Testis (tissue), 3 donors: ENCODE measurements around the gene HMX1. TPM values are rescaled to one million over a fixed set of nuclear protein-coding genes. Genes with fewer than 3 reads are reported as not detected.

ENCODE experiments used
- DNase-seq: peaks from one replicate; pipeline ENCODE4 v3.0.0-alpha.2; 2019
- H3K27ac ChIP-seq, 2 donors: fragments of 200-600 bp; sonication (generic); one replicate each; pipeline ENCODE4 v1.5.1; 2019
- H3K27me3 ChIP-seq: fragments of 200-600 bp; sonication (generic); one replicate; pipeline ENCODE4 v1.5.1; 2019
- H3K36me3 ChIP-seq: fragments of 200-600 bp; sonication (generic); one replicate; pipeline ENCODE4 v1.5.1; 2017; ENCODE audit warnings: low read depth; ENCODE audit errors: missing control alignments
- H3K4me1 ChIP-seq: fragments of 200-600 bp; sonication (generic); one replicate; pipeline ENCODE4 v1.5.1; 2019
- H3K4me3 ChIP-seq, 2 donors: fragments of 200-600 bp; sonication (generic); one replicate each; pipeline ENCODE4 v1.5.1; 2017 to 2019
- H3K9me3 ChIP-seq: fragments of 200-600 bp; sonication (generic); one replicate; pipeline ENCODE4 v1.5.1; 2017
- POLR2A ChIP-seq: fragments of 450-650 bp; IDR thresholded peaks from one replicate; pipeline ENCODE4 v1.6.1; 2017; ENCODE audit warnings: antibody characterized with exemption, mild to moderate bottlenecking, moderate library complexity
- WGBS, 2 donors: methylation state at CpG; one replicate each; pipeline ENCODE4 v1.1.5; 2018; 5-methylcytosine and 5-hydroxymethylcytosine counted together
- intact Hi-C: fragments of 100-400 bp; cut with DNase I; formaldehyde crosslinking; loops from one replicate; pipeline ENCODE4 v1.15.1; 2023; ENCODE audit warnings: low total_unique reads
- polyA plus RNA-seq: library from polyadenylated mRNA; stranded (reverse); fragments of 350-450 nt; fragmentation: Illumina TruSeq; extraction: RNeasy Lipid Tissue Mini Kit (QIAGEN cat#74804); gene quantifications from one replicate; pipeline ENCODE4 v1.2.3, GENCODE V29; 2014; ENCODE audit warnings: low read depth, low replicate concordance; ENCODE audit not compliant: insufficient read depth
- total RNA-seq, 2 donors: library from RNA; depleted of rRNA; stranded (reverse); fragments of >200 nt; gene quantifications; one replicate each; pipeline ENCODE4 v1.2.3, GENCODE V29; 2016
- TF ChIP-seq, protein P1 (sequence below), 3 experiments: fragments of 450-650 bp in 2 of 3; fragments of 200-600 bp in 1 of 3; sonication (generic) in 1 of 3; IDR thresholded peaks; one replicate each; pipeline ENCODE4 v1.5.1; 2016 to 2019; ENCODE audit warnings: antibody characterized with exemption in 3 of 3, mild to moderate bottlenecking in 2 of 3, moderate library complexity in 1 of 3

The HMX1 gene
- total and polyA plus RNA-seq, 3 donors from 2014 or later, result 0.65 to 7.3 (median 4.2) TPM

DNA sequence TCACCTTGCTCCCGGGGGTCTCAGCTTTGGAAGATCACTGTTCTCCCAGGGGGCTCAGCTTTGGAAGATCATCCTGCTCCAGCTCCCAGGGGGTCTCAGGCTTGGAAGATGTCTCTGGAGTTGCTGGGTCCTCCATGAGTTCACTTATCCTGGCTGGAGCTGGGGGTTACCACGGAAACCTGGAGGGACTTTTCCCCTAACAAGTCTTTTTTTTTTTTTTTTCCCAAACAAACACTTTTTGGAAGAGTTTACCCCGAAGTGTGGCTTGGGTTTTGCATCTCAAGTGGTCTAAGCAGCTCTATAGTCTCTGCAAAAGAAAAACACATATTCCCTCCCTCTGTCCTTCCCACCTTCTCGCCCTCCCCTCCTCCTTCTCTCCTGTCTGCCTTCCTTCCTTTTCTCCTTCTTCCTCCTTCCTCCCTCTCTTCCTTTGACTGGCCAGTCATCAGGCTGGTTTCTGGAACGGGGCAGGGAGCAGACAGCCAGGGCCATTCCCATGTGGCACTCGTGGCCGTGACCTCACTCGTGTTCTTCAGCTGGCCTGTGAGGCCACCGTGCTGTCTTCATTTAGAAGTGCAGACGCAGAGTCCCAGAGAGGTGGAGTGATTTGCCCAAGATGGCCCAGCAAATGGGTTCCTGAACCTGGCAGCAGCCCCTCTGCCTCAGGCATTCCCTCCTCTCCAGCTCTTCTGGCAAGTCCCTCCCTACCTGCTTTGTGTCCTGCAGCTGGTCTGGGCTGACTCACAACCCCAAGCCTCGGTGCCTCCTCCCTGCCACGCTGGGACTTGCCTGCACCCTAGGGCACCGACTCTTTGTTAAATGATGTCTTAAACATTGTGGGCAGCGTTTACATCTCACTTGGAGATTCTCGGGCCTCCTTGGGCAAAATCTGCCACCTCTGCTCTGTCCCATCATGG lies 25.9 kb upstream of the HMX1 start:
- Histone ChIP-seq H3K27me3 (no peaks in the 10 kb centered on the region), H3K9me3 (no peaks in the 10 kb centered on the region), H3K4me1 (no peaks in the 10 kb centered on the region), H3K27ac (no peak overlapping the region), H3K36me3 (no peaks in the 10 kb centered on the region), H3K4me3 (no peak overlapping the region)
- no peak for DNase-seq
- WGBS, 2 donors, result 43 to 62% methylated on average over 15 of the region's 15 CpGs
- intact Hi-C loops, result no loop called here
- TF ChIP-seq POLR2A, result no peak
- TF ChIP-seq, protein P1, sequence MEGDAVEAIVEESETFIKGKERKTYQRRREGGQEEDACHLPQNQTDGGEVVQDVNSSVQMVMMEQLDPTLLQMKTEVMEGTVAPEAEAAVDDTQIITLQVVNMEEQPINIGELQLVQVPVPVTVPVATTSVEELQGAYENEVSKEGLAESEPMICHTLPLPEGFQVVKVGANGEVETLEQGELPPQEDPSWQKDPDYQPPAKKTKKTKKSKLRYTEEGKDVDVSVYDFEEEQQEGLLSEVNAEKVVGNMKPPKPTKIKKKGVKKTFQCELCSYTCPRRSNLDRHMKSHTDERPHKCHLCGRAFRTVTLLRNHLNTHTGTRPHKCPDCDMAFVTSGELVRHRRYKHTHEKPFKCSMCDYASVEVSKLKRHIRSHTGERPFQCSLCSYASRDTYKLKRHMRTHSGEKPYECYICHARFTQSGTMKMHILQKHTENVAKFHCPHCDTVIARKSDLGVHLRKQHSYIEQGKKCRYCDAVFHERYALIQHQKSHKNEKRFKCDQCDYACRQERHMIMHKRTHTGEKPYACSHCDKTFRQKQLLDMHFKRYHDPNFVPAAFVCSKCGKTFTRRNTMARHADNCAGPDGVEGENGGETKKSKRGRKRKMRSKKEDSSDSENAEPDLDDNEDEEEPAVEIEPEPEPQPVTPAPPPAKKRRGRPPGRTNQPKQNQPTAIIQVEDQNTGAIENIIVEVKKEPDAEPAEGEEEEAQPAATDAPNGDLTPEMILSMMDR (IDR thresholded peaks at IDR 0.05), result no peak

DNA sequence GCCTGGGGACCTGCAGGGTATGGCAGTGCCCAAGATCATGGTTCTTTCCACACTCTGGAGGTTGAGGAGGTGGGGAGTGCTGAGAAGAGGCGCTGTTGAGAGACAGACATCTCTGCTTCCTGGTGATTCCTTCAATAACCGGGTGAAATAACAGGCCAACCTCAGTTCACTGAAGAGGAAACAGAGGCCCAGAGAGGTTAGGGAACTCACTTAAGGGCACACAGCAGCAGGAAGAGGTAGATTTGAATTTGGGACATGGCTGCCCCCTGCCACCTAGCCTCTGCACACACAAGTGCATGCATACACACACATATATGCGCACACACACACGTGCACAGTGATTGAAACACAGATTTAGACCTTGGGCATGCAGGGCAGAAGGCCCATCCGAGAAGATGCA lies 24.9 kb upstream of the HMX1 start:
- H3K36me3 ChIP-seq, result no peaks in the 10 kb centered on the region
- no peak overlapping the region for H3K27ac ChIP-seq
- no peak for TF ChIP-seq POLR2A
- intact Hi-C loops, result no loop called here
- H3K27me3 ChIP-seq, result no peaks in the 10 kb centered on the region
- WGBS, 2 donors, result 59 to 62% methylated on average over 4 to 5 of the region's 5 CpGs
- H3K4me1 ChIP-seq, result no peaks in the 10 kb centered on the region
- H3K4me3 ChIP-seq, result no peak overlapping the region
- H3K9me3 ChIP-seq, result no peaks in the 10 kb centered on the region
- no peak for DNase-seq

DNA sequence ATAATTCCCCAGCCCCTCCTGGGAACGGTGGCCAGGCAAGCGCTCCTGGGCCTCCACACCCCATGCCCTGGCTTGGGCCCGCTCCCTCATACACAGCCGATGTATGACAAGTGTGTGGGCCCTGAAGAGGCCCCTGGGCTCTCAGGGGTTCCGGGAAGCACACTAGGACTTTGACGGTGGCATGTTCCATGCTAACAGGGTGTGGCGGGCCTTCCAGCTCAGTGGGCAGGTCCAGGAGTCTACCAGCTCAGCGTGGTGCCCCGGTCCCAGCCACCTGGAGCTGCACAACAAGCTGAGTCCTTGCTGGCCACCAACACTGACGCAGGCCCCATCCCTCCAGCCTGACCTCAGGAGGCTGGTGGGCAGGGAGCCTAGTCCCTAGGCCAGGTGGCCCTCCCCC lies 24.4 kb upstream of the HMX1 start:
- Histone ChIP-seq H3K36me3 (no peaks in the 10 kb centered on the region), H3K27me3 (no peaks in the 10 kb centered on the region), H3K4me3 (no peak overlapping the region), H3K27ac (no peak overlapping the region), H3K9me3 (no peaks in the 10 kb centered on the region), H3K4me1 (no peaks in the 10 kb centered on the region)
- TF ChIP-seq POLR2A, result no peak
- TF ChIP-seq, protein P1 (IDR thresholded peaks at IDR 0.05), result no peak
- DNase-seq, result no peak
- 82 to 96% methylated on average over 10 of the region's 10 CpGs for WGBS, 2 donors
- intact Hi-C loops, result no loop called here

DNA sequence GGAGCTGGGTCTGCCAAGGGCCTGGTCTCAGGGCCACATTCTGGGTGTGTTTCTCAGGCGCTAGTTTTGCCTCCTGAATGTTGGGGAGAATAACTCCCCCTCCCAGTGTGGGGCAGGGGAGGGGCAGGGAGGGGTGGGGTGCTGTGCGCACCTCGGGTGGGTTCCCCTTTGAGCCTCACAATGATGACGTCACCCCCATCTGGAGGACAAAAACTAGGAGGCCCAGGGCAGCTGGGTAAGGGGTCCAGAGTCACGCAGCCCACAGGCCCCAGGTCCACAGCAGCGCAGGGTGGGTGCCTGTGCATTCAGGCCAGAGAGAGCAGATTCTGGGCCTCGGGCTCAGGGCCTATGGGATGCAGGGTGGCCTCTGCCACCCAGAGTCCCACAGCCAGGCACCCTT lies 23.7 kb upstream of the HMX1 start:
- Histone ChIP-seq H3K36me3 (no peaks in the 10 kb centered on the region), H3K4me3 (no peak overlapping the region), H3K9me3 (no peaks in the 10 kb centered on the region), H3K4me1 (no peaks in the 10 kb centered on the region), H3K27ac (no peak overlapping the region), H3K27me3 (no peaks in the 10 kb centered on the region)
- TF ChIP-seq, protein P1 (IDR thresholded peaks at IDR 0.05), result no peak
- TF ChIP-seq POLR2A, result no peak
- WGBS, 2 donors, result 71 to 76% methylated on average over 6 to 7 of the region's 7 CpGs
- no peak for DNase-seq
- intact Hi-C loops, result no loop called here

- Histone ChIP-seq H3K4me3 (peak overlapping the region in 1 of 2 donors; percentile 48), H3K9me3 (no peaks in the 10 kb centered on the region), H3K36me3 (no peaks in the 10 kb centered on the region), H3K27ac (no peak overlapping the region), H3K4me1 (no peaks in the 10 kb centered on the region), H3K27me3 (no peaks in the 10 kb centered on the region)
- WGBS, 2 donors, result 10 to 12% methylated on average over 5 to 11 of the region's 14 CpGs
- TF ChIP-seq POLR2A, result no peak
- TF ChIP-seq, protein P1 (IDR thresholded peaks at IDR 0.05), result no peak
- intact Hi-C loops, result no loop called here
- DNase-seq, result no peak
Measured at GRCh38 chr4:8894424-8894816, 22.8 kb upstream of the HMX1 start.
